Bronchial epithelial cell (primary cell): Measurements from ENCODE around the gene ZNF839. TPM values are rescaled to one million over a fixed set of nuclear protein-coding genes. Genes with fewer than 3 reads are reported as not detected.

ENCODE experiments used
- DNase-seq: peaks from one replicate; pipeline ENCODE4 v3.0.0-alpha.2; 2010; ENCODE audit warnings: low read depth
- FAIRE-seq: peaks from 2 replicates; lab custom pipeline; 2011; peaks lifted over from hg19 to GRCh38; lab: Jason Lieb, UNC
- H3K27me3 ChIP-seq: 2 replicates; pipeline ENCODE4 v1.5.1; 2011; ENCODE audit warnings: low read length; ENCODE audit not compliant: control insufficient read depth, insufficient read depth
- H3K36me3 ChIP-seq: 2 replicates; pipeline ENCODE4 v1.5.1; 2011; ENCODE audit warnings: low read length; ENCODE audit not compliant: control insufficient read depth, insufficient read depth
- H3K4me3 ChIP-seq: 2 replicates; pipeline ENCODE4 v1.5.1; 2011; ENCODE audit warnings: mild to moderate bottlenecking, low read depth, low read length, control low read depth
- CTCF ChIP-seq: IDR thresholded peaks from 2 replicates; pipeline ENCODE4 v1.5.1; 2011; ENCODE audit warnings: mild to moderate bottlenecking, moderate library complexity, low read length, control low read depth, inconsistent platforms; ENCODE audit not compliant: insufficient read depth, severe bottlenecking
- total RNA-seq: library from RNA; depleted of rRNA; stranded (reverse); fragments of >200 nt; gene quantifications from 2 replicates; pipeline ENCODE4 v1.2.1, GENCODE V29; 2014

The ZNF839 gene
- total RNA-seq, 1 donor from 2014 or later = 8.2 TPM

DNA sequence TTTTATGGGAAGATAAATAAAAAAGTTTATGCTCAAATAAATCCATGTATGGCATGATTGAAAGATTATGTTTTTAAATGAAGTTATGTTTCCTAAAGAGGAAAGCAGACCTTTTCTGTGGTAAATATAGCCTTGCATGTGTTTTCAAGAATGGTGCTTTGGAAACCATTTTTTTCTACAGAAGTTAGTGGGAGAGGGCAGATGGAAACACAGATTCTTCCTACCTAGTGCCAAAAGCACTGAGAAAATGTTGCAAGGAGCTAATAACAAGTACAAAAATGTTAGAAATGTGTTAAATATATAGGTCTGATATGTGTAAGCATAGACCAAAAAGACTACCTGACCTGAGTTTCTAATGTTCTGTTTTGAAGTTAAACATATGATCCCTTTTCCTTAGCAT lies 67.5 kb downstream of the ZNF839 start:
- H3K27me3 ChIP-seq = no peaks in the 10 kb centered on the region
- TF ChIP-seq CTCF = no peak
- H3K36me3 ChIP-seq = peaks cover 1% of the 10 kb centered on the region
- no peak overlapping the region for H3K4me3 ChIP-seq
- FAIRE-seq (no peak), DNase-seq (no peak)

- H3K36me3 ChIP-seq = peaks cover 1% of the 10 kb centered on the region
- FAIRE-seq = no peak
- no peak for TF ChIP-seq CTCF
- H3K4me3 ChIP-seq = no peak overlapping the region
- DNase-seq = no peak
- no peaks in the 10 kb centered on the region for H3K27me3 ChIP-seq
These were observed 69.7 kb downstream of the ZNF839 start for GRCh38 chr14:102389246-102389645.

DNA sequence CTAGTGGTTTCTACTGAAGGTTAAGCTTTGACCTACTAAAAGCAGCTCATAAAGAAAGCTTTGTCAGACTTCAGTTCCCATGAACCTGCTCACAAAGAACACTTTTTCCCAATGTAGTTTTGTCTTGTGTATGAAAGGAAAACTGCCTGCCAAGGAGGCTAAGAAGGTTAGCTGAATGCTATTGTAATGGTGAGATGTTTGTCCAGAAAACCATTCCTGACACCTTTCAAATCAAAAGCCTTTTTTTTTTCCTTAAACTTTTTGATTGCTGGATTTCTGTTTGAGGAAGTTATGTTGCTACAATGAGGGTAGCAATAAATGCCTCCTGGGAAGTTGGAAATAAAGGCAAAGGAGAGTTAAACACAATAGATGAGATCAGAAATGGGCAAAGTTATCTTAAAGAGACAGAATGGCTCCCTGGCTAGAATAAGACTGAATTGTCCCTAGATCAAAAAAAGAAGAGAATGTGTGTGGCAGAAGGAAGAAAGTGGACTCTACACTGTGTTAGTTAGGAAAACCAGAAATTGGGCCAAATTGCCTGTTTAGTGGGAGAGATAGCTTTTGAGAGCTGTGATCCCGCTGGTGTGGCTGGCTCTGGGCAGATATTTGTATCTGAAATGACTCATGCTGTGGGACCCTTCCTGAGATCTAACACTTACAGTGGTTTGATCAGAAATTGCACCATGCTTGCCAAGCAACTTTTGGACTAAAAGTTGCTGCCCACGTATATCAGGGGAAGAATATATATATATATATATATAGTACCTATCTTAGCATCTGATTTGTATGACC lies 70.7 kb downstream of the ZNF839 start:
- Histone ChIP-seq H3K36me3 (peaks cover 1% of the 10 kb centered on the region), H3K4me3 (no peak overlapping the region), H3K27me3 (no peaks in the 10 kb centered on the region)
- no peak for TF ChIP-seq CTCF
- DNase-seq (no peak), FAIRE-seq (no peak)

Other genes with a start within 250 kb of the ZNF839 start
- 140 and 280 TPM in 2 replicates for gene HSP90AA1, start 232.7 kb upstream of the ZNF839 start, total RNA-seq
- gene WDR20, start 179.8 kb upstream of the ZNF839 start, total RNA-seq = 18.9 and 20.0 TPM in 2 replicates
- 3.2 and 4.0 TPM in 2 replicates for gene MOK, start 14.6 kb upstream of the ZNF839 start, total RNA-seq
- 38.4 and 42.9 TPM in 2 replicates for gene CINP, start 43.1 kb downstream of the ZNF839 start, total RNA-seq
- gene TECPR2, start 43.2 kb downstream of the ZNF839 start, total RNA-seq = 4.7 and 7.6 TPM in 2 replicates
- 34.8 and 36.1 TPM in 2 replicates for gene ANKRD9, start 190.0 kb downstream of the ZNF839 start, total RNA-seq